Middle frontal gyrus (tissue), 1 donor: ENCODE measurements around the gene HESX1.

Source experiments
- DNase-seq: peaks from one replicate; pipeline ENCODE4 v3.0.0-alpha.2; 2015; ENCODE audit warnings: low spot score; ENCODE audit errors: extremely low spot score

The HESX1 gene

GRCh38 chr3:57168151-57168550 is 31.6 kb downstream of the HESX1 start:
- DNase-seq, result no peak

DNA sequence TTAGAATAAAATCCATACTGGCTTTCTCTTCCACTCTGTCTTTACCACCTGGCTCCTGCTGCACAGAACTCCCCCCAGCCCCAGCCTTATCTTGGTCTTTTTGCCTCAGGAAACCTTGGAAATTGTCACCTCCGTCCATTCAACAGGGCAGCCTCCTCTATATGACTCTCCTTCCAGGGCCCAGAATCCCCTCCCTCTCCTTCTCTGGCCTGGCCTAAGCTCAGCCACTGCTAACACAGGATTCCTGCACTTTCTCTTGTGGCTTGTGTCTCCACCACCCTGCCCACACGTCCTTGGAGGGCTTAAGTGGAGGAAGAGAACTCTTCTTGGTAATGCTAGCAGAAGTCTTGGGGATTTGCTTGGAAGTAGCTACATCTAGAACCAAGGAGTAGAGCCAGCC is 33.1 kb downstream of the HESX1 start:
- no peak for DNase-seq

GRCh38 chr3:57165641-57166040 is 34.1 kb downstream of the HESX1 start:
- DNase-seq, result no peak

DNA sequence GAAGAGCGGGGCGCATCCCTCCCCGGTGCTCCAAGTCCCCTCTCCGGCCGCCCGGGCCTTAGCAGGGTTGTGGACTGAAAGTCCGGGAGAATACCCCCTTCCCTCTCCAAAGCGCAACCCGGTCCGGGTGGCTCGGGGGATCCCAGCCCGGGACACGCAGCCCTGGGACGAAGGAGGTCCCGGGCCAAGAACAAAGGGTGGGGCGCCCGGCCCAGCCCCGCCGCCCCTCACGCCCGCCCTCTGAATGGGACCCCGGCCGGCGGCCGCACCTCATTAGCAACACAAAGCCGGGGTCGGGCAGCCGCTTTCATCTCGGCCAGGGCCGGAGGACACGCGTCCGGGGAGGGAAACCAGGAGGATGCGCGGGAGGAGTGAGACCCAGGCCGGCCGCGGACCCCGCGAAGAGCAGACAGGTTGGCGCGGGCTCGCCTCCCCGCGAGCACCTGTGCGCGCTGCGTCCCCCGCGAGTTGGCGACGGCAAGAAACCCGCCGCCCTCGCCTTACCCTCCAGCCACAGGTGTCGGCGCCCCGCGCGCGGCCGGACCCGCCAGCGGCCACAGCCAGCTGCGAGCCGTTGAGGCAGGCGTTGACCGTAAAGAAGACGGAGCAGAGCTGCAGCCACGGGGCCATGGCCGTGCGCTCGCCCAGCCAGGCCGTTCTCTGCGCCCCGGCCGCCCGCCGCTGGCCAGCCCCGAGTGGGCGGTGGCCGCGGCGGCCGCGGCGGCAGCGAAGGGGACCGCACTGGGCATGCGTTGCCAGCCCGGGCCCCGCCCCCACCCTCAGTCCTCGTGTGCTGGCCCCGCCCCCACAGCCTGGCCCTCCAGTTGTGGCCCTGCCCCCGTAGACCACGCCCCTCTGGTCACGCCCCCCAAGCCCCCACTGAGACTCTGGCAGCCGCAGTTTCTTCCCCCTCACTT is 34.9 kb downstream of the HESX1 start, which contains the start of gene IL17RD:
Gene IL17RD (minus strand): TSS at position 697 of the 917 bp plus-strand sequence. CDS start 67 bp downstream, at position 630.
- no peak for DNase-seq

- no peak for DNase-seq
Observed at GRCh38 chr3:57164217-57164656, 35.5 kb downstream of the HESX1 start.

- no peak for DNase-seq
Observed at GRCh38 chr3:57163751-57164150, 36.0 kb downstream of the HESX1 start.

- no peak for DNase-seq
Observed at GRCh38 chr3:57161915-57162314, 37.9 kb downstream of the HESX1 start.

- DNase-seq, result no peak
Observed at GRCh38 chr3:57160765-57161538, 38.8 kb downstream of the HESX1 start.

GRCh38 chr3:57160076-57160764 is 39.6 kb downstream of the HESX1 start:
- DNase-seq, result no peak

DNA sequence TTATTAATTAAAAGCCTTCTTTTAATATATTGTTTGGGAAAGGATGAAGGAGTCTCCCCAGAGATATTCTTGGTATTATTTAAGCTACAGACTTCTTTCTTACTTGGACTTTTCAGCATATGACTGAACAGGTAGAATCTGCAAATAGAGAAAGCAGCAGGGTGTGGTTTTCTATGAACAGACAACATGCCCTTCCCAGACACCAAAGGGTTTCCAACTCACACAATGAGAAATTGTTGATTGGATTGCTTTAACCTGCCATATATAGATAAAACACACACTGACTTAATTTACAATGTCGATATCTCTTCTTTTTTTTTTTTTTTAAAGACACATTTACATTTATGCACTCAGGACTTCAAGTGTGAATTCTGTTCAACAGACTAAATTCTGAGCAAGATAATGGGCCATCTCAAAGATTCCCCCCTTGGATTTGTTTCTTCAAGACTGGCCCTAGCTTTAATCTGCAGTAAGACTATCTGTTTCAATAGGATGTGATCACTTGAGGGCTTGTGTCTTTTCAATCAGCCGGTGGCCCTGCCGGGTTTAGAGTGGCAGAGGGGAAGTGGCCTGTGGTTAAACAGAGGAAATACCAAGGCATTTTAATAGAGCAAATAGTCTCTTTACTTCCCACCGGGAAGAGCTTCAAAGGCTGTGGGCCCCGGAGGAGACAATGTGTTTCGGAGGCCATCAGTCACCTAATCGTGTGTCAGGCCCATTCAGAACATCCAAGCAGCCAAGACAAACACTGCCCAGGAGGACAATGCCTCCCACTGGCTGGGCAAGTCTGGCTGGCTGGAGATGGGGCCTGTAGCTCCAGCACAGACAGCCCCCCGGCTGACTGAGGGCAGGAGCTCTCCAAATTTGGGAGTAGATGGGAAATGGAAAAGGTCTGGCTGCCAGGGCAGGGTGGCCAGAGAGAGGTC is 40.7 kb downstream of the HESX1 start:
- no peak for DNase-seq

GRCh38 chr3:57158325-57158724 is 41.5 kb downstream of the HESX1 start:
- no peak for DNase-seq

DNA sequence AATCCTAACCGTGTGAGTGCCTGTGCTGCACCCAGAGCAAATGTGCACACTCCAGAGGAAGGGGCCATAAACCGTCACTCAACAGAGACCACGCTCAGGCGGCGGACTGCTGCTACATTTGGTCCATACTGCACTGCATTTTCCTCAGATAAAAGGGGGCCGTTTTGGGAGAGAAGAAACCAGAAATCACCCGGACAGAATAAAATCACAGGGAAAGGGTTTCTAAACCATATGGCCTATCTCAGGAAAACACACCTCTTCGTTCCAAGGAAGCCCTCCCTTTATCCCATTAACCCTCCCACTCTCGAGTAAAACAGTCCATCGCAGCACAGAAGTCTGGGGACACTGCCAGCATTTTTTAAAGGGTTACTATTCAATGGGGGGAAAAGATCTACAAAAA is 42.2 kb downstream of the HESX1 start:
- no peak for DNase-seq

DNA sequence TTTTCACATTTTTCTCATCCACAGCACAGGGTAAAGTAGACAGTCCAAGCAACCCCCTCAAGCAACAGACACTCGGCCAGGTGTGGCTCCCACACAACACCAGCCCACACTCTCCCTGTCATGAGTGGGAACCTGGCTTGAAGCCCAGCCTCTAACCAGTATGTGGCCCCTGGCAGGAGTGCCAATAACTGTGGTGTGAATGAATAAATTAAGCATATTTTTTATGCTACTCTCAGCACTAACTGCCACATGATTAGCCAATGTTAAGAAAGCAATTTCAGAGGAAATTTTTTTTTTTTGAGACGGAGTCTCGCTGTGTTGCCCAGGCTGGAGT is 44.5 kb downstream of the HESX1 start:
- DNase-seq, result no peak

GRCh38 chr3:57154470-57155309 is 45.1 kb downstream of the HESX1 start:
- DNase-seq, result no peak

DNA sequence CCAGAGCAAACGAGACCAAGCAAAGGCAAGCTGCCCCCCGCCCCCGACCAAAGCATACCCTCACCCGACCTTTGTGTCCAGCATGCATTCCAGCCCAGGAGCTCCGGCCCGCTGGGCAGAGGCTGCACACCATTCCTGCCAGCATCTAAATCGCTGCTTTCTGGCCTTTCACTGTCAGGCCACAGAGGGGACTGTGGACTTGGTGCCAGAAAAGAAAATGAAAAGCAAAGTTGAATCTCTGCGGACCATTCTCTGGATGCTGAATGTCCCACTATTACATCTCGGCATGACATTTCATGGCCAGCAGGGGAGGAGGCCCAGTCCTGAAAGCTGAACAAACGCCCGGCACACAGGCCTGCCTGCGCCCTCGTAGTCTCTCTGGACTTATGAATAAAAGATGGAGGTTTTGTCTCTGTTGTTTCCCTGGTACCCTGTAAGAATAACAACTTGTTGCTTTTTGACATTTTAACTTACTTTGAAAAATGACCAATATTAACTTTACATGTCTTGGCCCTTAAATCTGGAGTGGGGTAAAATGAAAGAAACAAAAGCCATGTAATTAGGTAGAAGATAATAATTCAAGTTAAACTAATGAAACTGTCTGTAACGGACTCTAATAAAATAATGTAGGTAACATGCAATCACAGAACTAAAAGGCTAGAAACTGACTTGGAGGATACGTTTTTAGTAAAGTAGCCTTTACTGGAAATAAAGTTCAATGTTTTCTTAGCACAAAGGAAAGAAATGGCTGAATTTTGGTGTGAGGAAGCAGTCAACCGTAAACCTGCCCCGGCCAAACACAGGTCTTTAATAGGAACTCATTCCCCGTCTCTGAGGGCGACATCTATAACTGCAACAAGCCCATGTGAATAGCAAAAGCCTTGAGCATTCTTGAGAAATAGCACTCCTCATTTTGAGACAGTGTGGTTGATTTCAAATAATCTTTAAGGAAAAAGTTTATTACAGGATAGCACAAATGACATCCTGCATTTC is 47.3 kb downstream of the HESX1 start:
- no peak for DNase-seq

- no peak for DNase-seq
Observed at GRCh38 chr3:57151749-57152148, 48.0 kb downstream of the HESX1 start.

DNA sequence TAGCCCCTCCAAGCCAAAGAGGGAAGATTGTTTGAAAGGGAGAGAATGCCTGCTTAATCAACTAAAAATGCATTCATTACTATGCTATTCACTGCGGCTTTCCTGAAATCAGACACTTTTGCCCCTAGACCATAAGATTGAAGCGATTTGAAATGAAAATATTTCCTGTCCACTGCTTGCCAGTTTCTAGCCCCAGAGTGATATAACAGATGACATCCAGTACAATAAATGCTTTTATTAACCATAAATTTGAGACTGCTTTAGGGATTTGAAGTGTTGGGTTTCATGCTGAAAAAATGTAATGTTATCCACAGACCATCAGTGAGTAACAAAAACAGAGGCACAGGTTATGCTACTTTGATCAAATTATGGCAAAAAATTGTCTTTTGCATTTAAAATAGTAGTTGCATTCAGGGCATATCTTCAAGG is 48.7 kb downstream of the HESX1 start:
- no peak for DNase-seq

- DNase-seq, result no peak
Observed at GRCh38 chr3:57150113-57150581, 49.6 kb downstream of the HESX1 start.
